GM19463 (cell line): ENCODE results near the gene RUFY4.
"Not testable (repeated sequence)": the region's sequence is repeated elsewhere in the genome, so short reads cannot be mapped to it uniquely, and the experiment has no call there.

ENCODE experiments used
- ATAC-seq: cut with Tn5 transposase; IDR thresholded peaks from one replicate; pipeline ENCODE4 v1.9.1; 2021; ENCODE audit warnings: mild to moderate bottlenecking, moderate library complexity; ENCODE audit not compliant: unreplicated experiment

Gene RUFY4

GRCh38 chr2:218030409-218031195 lies 38.5 kb upstream of the RUFY4 start:
- no peak for ATAC-seq

- no peak for ATAC-seq
Observed at GRCh38 chr2:218031261-218031660, 37.8 kb upstream of the RUFY4 start.

GRCh38 chr2:218031771-218032257 lies 37.2 kb upstream of the RUFY4 start:
- ATAC-seq: no peak

GRCh38 chr2:218032336-218033171 lies 36.5 kb upstream of the RUFY4 start:
- no peak for ATAC-seq

GRCh38 chr2:218033208-218033589 lies 35.9 kb upstream of the RUFY4 start:
- ATAC-seq: no peak

- no peak for ATAC-seq
Observed at GRCh38 chr2:218033590-218034496, 35.2 kb upstream of the RUFY4 start.

GRCh38 chr2:218034497-218035213 lies 34.4 kb upstream of the RUFY4 start:
- peak; percentile 88 for ATAC-seq

- ATAC-seq: no peak
Observed at GRCh38 chr2:218035463-218036100, 33.5 kb upstream of the RUFY4 start.

GRCh38 chr2:218036371-218036770 lies 32.7 kb upstream of the RUFY4 start:
- no peak for ATAC-seq

GRCh38 chr2:218039171-218039570 lies 29.9 kb upstream of the RUFY4 start:
- no peak for ATAC-seq

GRCh38 chr2:218040883-218041282 lies 28.2 kb upstream of the RUFY4 start:
- ATAC-seq: no peak

GRCh38 chr2:218041302-218042168 lies 27.5 kb upstream of the RUFY4 start:
- no peak for ATAC-seq

- ATAC-seq: no peak
Observed at GRCh38 chr2:218043100-218043499, 26.0 kb upstream of the RUFY4 start.

- no peak for ATAC-seq
Observed at GRCh38 chr2:218043701-218044109, 25.3 kb upstream of the RUFY4 start.

- not testable (repeated sequence) for ATAC-seq
Observed at GRCh38 chr2:218044599-218044998, 24.5 kb upstream of the RUFY4 start.

- ATAC-seq: peak; percentile 57
Observed at GRCh38 chr2:218046238-218046637, 22.8 kb upstream of the RUFY4 start.

- no peak for ATAC-seq
Observed at GRCh38 chr2:218047536-218048225, 21.4 kb upstream of the RUFY4 start.

GRCh38 chr2:218051903-218052302 lies 17.1 kb upstream of the RUFY4 start:
- ATAC-seq: no peak
